Endothelial cell of umbilical vein (primary cell): Measurements from ENCODE around the gene NTRK1. TPM values are rescaled to one million over a fixed set of nuclear protein-coding genes. Genes with fewer than 3 reads are reported as not detected.

Experiments used
- BruUV-seq: library from RNA; stranded (reverse); fragments of 400-500 nt; replicated peaks from 2 replicates; lab custom pipeline; 2021; lab: Mats Ljungman, UMichigan
- CTCF ChIA-PET: fragments of 300-600, 350-600 bp; sonication (Branson Sonifier 250); formaldehyde crosslinking; loops from one replicate; lab custom pipeline; 2021; ENCODE audit warnings: antibody characterized with exemption, inconsistent platforms; lab: Charles Lee
- POLR2A ChIA-PET: fragments of 300-600, 350-600 bp; sonication (Branson Sonifier 250); formaldehyde crosslinking; loops from one replicate; lab custom pipeline; 2021; ENCODE audit warnings: antibody characterized with exemption, inconsistent platforms; lab: Charles Lee
- DNase-seq: peaks from one replicate; pipeline ENCODE4 v3.0.0-alpha.2; 2011; ENCODE audit warnings: low read depth, low spot score
- FAIRE-seq: peaks from 2 replicates; lab custom pipeline; 2011; peaks lifted over from hg19 to GRCh38; lab: Jason Lieb, UNC
- H2AFZ ChIP-seq: 2 replicates; pipeline ENCODE4 v1.6.0; 2012; ENCODE audit warnings: low read depth, low read length, control low read depth, inconsistent platforms
- H3K27ac ChIP-seq: 2 replicates; pipeline ENCODE4 v1.5.1; 2011; ENCODE audit warnings: low read depth, mild to moderate bottlenecking, control low read depth, low read length, moderate library complexity; ENCODE audit not compliant: insufficient read depth
- H3K27me3 ChIP-seq, 2 experiments: 2 replicates each; pipeline versions ENCODE4 v1.6.0 to v1.6.1; 2011; ENCODE audit warnings: low read length in 2 of 2, mixed read lengths in 1 of 2; ENCODE audit not compliant: control insufficient read depth in 2 of 2, insufficient read depth in 2 of 2
- H3K36me3 ChIP-seq, 2 experiments: 2 replicates in 1 of 2; 3 replicates in 1 of 2; pipeline ENCODE4 v1.5.1; 2011; ENCODE audit warnings: low read length in 2 of 2, mild to moderate bottlenecking in 1 of 2, moderate library complexity in 1 of 2; ENCODE audit not compliant: control insufficient read depth in 2 of 2, insufficient read depth in 2 of 2; ENCODE audit errors: extremely low read depth in 1 of 2
- H3K4me1 ChIP-seq: 3 replicates; pipeline ENCODE4 v1.5.1; 2011; ENCODE audit warnings: mild to moderate bottlenecking, low read length; ENCODE audit not compliant: control insufficient read depth, insufficient read depth; ENCODE audit errors: extremely low read depth
- H3K4me2 ChIP-seq: 2 replicates; pipeline ENCODE4 v1.6.1; 2011; ENCODE audit warnings: low read length, control low read depth, mixed read lengths; ENCODE audit not compliant: insufficient read depth
- H3K4me3 ChIP-seq, 3 experiments: fragments of 200-600 bp in 1 of 3; sonication (generic), shearing (Covaris generic) in 1 of 3; replicated peaks in 1 of 3; 2 replicates each; pipeline ENCODE4 v1.5.1; 2011 to 2016; ENCODE audit warnings: control low read depth in 3 of 3, low read length in 3 of 3, mild to moderate bottlenecking in 2 of 3, inconsistent platforms in 1 of 3, low read depth in 1 of 3, moderate library complexity in 1 of 3; ENCODE audit not compliant: insufficient read depth in 1 of 3
- H3K79me2 ChIP-seq: 2 replicates; pipeline ENCODE4 v1.6.0; 2012; ENCODE audit warnings: low read length, inconsistent platforms; ENCODE audit not compliant: control insufficient read depth, insufficient read depth
- H3K9ac ChIP-seq: replicated peaks from 2 replicates; pipeline ENCODE3; 2011; ENCODE audit warnings: low read length, control low read depth; ENCODE audit not compliant: insufficient read depth; ENCODE audit errors: extremely low read depth
- H3K9me1 ChIP-seq: replicated peaks from 3 replicates; pipeline ENCODE4 v1.6.0; 2011; ENCODE audit warnings: mild to moderate bottlenecking, low read length; ENCODE audit not compliant: control insufficient read depth, insufficient read depth; ENCODE audit errors: extremely low read depth
- H3K9me3 ChIP-seq: replicated peaks from 2 replicates; pipeline ENCODE4 v1.5.1; 2012; ENCODE audit warnings: low read length, inconsistent platforms; ENCODE audit not compliant: control insufficient read depth, insufficient read depth
- H4K20me1 ChIP-seq: replicated peaks from 2 replicates; pipeline ENCODE3; 2011; ENCODE audit warnings: mild to moderate bottlenecking, low read length; ENCODE audit not compliant: control insufficient read depth, insufficient read depth; ENCODE audit errors: extremely low read depth
- CTCF ChIP-seq, 2 donors: IDR thresholded peaks; 1 replicate in 1 of 2; 2 replicates in 1 of 2; pipeline ENCODE4 v1.5.1; 2011; ENCODE audit warnings: low read length in 2 of 2, mild to moderate bottlenecking in 2 of 2, moderate library complexity in 2 of 2, control low read depth in 1 of 2, inconsistent platforms in 1 of 2, low read depth in 1 of 2; ENCODE audit not compliant: insufficient read depth in 1 of 2; ENCODE audit errors: extremely low read depth in 1 of 2
- EZH2 ChIP-seq: IDR thresholded peaks from 2 replicates; pipeline ENCODE4 v1.6.1; 2012; ENCODE audit warnings: borderline replicate concordance, low read depth, mild to moderate bottlenecking, moderate library complexity, low read length, inconsistent platforms; ENCODE audit not compliant: severe bottlenecking
- FOS ChIP-seq: IDR thresholded peaks from 2 replicates; pipeline ENCODE4 v1.6.1; 2011; ENCODE audit warnings: mild to moderate bottlenecking, low read length, moderate library complexity, borderline replicate concordance; ENCODE audit not compliant: insufficient read depth
- GATA2 ChIP-seq: IDR thresholded peaks from 2 replicates; pipeline ENCODE4 v1.7.0; 2011; ENCODE audit warnings: low read depth, mild to moderate bottlenecking, moderate library complexity, mixed read lengths, low read length; ENCODE audit not compliant: insufficient read length, insufficient read depth
- JUN ChIP-seq: IDR thresholded peaks from 2 replicates; pipeline ENCODE4 v1.6.1; 2011; ENCODE audit warnings: borderline replicate concordance, low read depth; ENCODE audit not compliant: insufficient read length, insufficient read depth
- MAX ChIP-seq: IDR thresholded peaks from 2 replicates; pipeline ENCODE4 v1.6.1; 2011; ENCODE audit not compliant: insufficient read depth, insufficient read length
- MYC ChIP-seq: IDR thresholded peaks from one replicate; pipeline ENCODE4 v1.6.1; 2011; ENCODE audit warnings: mild to moderate bottlenecking, low read depth, low read length
- POLR2A ChIP-seq: IDR thresholded peaks from 2 replicates; pipeline ENCODE4 v1.6.1; 2012; ENCODE audit warnings: low read depth, mild to moderate bottlenecking, control low read depth, low read length
- POLR2AphosphoS5 ChIP-seq: IDR thresholded peaks from 2 replicates; pipeline ENCODE4 v1.6.1; 2012; ENCODE audit warnings: low read depth, mild to moderate bottlenecking, control low read depth, low read length, moderate library complexity; ENCODE audit not compliant: insufficient read depth
- dilution Hi-C: fragments of 300-500 bp; cut with MboI; formaldehyde crosslinking; loops from one replicate; pipeline ENCODE4 v1.15.0; 2019; ENCODE audit warnings: low sequenced_read_pairs; ENCODE audit not compliant: extremely low pct_ligation_motif_present
- intact Hi-C: fragments of 100-400 bp; cut with micrococcal nuclease; formaldehyde crosslinking; loops from one replicate; pipeline ENCODE4 v1.10.0; 2022
- polyA plus RNA-seq, 4 experiments: library from polyadenylated mRNA; depleted of rRNA in 3 of 4; stranded (reverse) in 3 of 4; unstranded in 1 of 4; fragments of >200 nt; gene quantifications; 2 replicates each; pipeline versions ENCODE4 v1.2.1 to v1.2.3, GENCODE V29; 2011 to 2012; ENCODE audit warnings: missing spikeins in 1 of 4
- total RNA-seq: library from RNA; stranded (reverse); gene quantifications from 2 replicates; pipeline ENCODE4 v1.2.3, GENCODE V29; 2021

NTRK1 gene
- total and polyA plus RNA-seq, 2 donors (not counting 3 experiments of a cell fraction or from before 2014, with no cell fraction given), result 0.07 TPM; not detected in 1

DNA sequence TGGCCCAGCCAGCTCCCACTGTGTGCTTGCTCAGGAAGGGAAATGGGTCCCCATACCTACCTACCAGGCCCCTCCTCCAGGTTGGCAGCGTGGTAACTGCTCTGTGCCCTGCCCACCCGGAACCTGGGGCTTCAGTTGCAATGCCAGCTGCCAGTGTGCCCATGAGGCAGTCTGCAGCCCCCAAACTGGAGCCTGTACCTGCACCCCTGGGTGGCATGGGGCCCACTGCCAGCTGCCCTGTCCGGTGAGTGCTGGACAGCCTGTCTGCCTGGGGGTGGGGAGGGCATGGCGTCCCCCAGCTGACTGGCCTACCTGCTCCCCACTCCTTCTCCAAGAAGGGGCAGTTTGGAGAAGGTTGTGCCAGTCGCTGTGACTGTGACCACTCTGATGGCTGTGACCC is 49.0 kb downstream of the NTRK1 start:
- no peak overlapping the region for H3K9ac ChIP-seq

More for the DNA sequence above, 49.0 kb downstream of the NTRK1 start:
- TF ChIP-seq MAX (no peak), EZH2 (no peak), CTCF (IDR thresholded peaks at IDR 0.05; ENCODE audit: extremely low read depth in 1 of 2, insufficient read depth in 1 of 2, low read depth in 1 of 2, low read length in 2 of 2) (no peak), FOS (no peak), JUN (no peak), POLR2A (no peak), GATA2 (no peak), POLR2AphosphoS5 (no peak), MYC (no peak)
- no peaks in the 10 kb centered on the region for H3K9me1 ChIP-seq
- DNase-seq (no peak), FAIRE-seq (no peak)
- H3K27me3 ChIP-seq, result no peaks in the 10 kb centered on the region
- peaks cover 27% of the 10 kb centered on the region for H3K4me1 ChIP-seq
- ChIA-PET POLR2A (no interaction called here), CTCF (interaction anchor here (0.9 to 3.1 kb wide), 5 partner anchors 11 to 20 kb away, joined by 3 to 20 read pairs (median 8); partner anchors contain the start of genes LRRC71 and PEAR1)
- H2AFZ ChIP-seq, result no peak overlapping the region
- no TSS peak for BruUV-seq
- intact Hi-C loops (no loop called here), dilution Hi-C loops (no loop called here)
- H3K79me2 ChIP-seq, result peaks cover 46% of the 10 kb centered on the region
- H4K20me1 ChIP-seq, result no peaks in the 10 kb centered on the region
- H3K9me3 ChIP-seq, result no peaks in the 10 kb centered on the region
- H3K36me3 ChIP-seq, result peaks cover 19 to 70% of the 10 kb centered on the region in 2 experiments
- H3K4me3 ChIP-seq, result no peak overlapping the region
- no peak overlapping the region for H3K27ac ChIP-seq
- H3K4me2 ChIP-seq, result no peak overlapping the region
